Activated naive CD8-positive, alpha-beta T cell (primary cell): Measurements from ENCODE around the gene SNAPC4.

Source experiments
- H3K27ac Mint-ChIP-seq: one replicate; pipeline ENCODE4 v1.8.0; 2021; ENCODE audit warnings: mixed read lengths
- H3K27me3 Mint-ChIP-seq: one replicate; pipeline ENCODE4 v1.8.0; 2021; ENCODE audit warnings: mixed read lengths
- H3K36me3 Mint-ChIP-seq: one replicate; pipeline ENCODE4 v1.8.0; 2021; ENCODE audit warnings: mixed read lengths
- H3K4me1 Mint-ChIP-seq: one replicate; pipeline ENCODE4 v1.8.0; 2021; ENCODE audit warnings: low read depth, mixed read lengths
- H3K4me3 Mint-ChIP-seq: one replicate; pipeline ENCODE4 v1.8.0; 2021; ENCODE audit warnings: mild to moderate bottlenecking, mixed read lengths
- H3K9me3 Mint-ChIP-seq: one replicate; pipeline ENCODE4 v1.8.0; 2021; ENCODE audit warnings: low read depth, mixed read lengths

The SNAPC4 gene, protein sequence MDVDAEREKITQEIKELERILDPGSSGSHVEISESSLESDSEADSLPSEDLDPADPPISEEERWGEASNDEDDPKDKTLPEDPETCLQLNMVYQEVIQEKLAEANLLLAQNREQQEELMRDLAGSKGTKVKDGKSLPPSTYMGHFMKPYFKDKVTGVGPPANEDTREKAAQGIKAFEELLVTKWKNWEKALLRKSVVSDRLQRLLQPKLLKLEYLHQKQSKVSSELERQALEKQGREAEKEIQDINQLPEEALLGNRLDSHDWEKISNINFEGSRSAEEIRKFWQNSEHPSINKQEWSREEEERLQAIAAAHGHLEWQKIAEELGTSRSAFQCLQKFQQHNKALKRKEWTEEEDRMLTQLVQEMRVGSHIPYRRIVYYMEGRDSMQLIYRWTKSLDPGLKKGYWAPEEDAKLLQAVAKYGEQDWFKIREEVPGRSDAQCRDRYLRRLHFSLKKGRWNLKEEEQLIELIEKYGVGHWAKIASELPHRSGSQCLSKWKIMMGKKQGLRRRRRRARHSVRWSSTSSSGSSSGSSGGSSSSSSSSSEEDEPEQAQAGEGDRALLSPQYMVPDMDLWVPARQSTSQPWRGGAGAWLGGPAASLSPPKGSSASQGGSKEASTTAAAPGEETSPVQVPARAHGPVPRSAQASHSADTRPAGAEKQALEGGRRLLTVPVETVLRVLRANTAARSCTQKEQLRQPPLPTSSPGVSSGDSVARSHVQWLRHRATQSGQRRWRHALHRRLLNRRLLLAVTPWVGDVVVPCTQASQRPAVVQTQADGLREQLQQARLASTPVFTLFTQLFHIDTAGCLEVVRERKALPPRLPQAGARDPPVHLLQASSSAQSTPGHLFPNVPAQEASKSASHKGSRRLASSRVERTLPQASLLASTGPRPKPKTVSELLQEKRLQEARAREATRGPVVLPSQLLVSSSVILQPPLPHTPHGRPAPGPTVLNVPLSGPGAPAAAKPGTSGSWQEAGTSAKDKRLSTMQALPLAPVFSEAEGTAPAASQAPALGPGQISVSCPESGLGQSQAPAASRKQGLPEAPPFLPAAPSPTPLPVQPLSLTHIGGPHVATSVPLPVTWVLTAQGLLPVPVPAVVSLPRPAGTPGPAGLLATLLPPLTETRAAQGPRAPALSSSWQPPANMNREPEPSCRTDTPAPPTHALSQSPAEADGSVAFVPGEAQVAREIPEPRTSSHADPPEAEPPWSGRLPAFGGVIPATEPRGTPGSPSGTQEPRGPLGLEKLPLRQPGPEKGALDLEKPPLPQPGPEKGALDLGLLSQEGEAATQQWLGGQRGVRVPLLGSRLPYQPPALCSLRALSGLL (N-terminal part only)

DNA sequence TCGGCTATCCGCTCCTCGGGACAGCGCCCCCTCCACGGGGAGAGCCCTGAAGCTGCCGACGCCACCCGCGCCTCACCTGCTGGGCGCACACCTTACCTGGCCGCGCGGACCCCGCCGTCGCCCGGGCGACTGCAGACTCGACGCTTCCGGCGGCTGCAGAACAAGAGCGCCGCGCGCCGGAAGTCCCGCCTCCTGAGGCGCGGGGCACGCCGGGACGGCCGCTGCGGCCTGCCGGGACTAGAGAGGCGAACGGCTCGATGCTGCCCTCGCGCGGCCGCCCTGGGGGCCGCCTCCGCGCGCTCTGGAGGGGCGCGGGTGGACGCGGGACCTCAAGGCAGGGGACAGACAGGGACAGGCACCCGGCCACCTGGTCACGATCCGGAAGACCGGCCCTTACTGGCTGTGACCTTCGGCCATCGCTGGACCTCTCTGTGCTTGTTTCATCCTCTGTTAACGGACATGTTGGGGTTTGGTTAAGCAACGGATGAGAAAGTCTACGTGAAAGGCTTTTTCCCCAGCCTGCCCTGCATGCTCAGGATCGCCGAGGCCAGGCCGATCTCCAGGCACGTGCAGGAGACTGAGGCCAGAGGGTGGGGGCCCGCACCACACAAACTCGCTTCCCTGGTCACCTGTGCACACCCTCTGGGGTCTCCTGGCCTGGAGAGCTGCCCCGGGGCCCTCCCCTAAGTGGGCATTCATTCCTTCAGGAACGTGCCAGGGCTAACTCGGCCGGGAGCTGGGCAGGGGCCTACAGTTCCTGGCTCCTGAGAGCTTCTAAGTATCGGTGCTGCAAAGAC, at the start of gene SNAPC4:
Gene SNAPC4, minus strand, starts transcription at position 133 of the 797 bp plus-strand sequence. CDS start 1,742 bp downstream, outside the sequence.
- peak within 1 kb of the TSS; percentile 92 for H3K4me3 Mint-ChIP-seq
- H3K27ac Mint-ChIP-seq = peak within 1 kb of the TSS; percentile 91
- no peaks in the 10 kb centered on the region for H3K27me3 Mint-ChIP-seq
- H3K36me3 Mint-ChIP-seq = peaks cover 9% of the 10 kb centered on the region
- H3K4me1 Mint-ChIP-seq = peaks cover 40% of the 10 kb centered on the region
- H3K9me3 Mint-ChIP-seq = no peaks in the 10 kb centered on the region

DNA sequence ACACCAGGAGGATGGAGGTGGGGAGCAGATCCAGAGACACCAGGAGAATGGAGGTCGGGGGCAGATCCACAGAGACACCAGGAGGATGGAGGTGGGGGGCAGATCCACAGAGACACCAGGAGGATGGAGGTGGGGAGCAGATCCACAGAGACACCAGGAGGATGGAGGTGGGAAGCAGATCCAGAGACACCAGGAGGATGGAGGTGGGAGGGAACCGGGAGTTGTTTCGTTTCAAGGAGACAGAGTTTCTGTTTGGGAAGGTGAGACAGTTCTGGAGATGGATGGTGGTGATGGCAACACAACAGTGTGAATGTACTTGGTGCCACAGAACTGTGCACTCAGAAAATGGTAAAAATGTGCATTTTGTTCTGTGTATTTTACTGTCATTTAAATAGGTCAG, 48.7 kb upstream of the SNAPC4 start:
- Mint-ChIP-seq H3K9me3 (no peaks in the 10 kb centered on the region), H3K27ac (no peak overlapping the region), H3K27me3 (no peaks in the 10 kb centered on the region), H3K4me1 (no peaks in the 10 kb centered on the region), H3K4me3 (no peak overlapping the region), H3K36me3 (no peaks in the 10 kb centered on the region)

DNA sequence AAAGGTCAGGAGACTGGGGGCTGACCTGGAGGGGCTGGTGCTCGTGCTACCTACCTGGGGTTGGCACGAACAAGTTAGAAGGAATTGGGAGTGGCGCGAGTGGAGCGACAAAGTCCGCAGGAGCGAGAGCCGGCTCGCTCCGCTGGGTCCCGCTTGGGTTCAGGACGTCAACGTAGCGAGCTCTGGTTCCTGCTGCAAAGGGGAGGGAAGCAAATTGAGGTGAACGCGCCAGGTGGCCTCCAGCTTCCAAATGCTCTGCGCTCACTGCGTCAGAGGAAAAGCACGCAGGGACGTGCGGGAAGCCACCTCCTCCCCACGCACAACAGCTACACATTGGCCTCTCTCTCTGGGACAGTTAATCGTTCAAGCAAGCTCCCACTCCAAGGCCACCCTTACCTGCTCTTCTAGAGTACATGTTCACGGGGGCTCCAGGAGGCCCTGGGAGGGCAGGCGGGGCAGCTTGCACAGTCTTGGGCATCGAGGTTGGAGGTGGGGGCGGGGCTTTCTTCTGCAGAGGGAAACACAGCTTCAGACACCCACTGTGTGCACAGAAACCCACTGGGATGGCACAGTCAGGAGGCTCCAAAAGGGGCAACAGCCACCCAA, 47.3 kb upstream of the SNAPC4 start:
- Mint-ChIP-seq H3K9me3 (no peaks in the 10 kb centered on the region), H3K27ac (no peak overlapping the region), H3K36me3 (no peaks in the 10 kb centered on the region), H3K4me1 (no peaks in the 10 kb centered on the region), H3K27me3 (no peaks in the 10 kb centered on the region), H3K4me3 (no peak overlapping the region)

DNA sequence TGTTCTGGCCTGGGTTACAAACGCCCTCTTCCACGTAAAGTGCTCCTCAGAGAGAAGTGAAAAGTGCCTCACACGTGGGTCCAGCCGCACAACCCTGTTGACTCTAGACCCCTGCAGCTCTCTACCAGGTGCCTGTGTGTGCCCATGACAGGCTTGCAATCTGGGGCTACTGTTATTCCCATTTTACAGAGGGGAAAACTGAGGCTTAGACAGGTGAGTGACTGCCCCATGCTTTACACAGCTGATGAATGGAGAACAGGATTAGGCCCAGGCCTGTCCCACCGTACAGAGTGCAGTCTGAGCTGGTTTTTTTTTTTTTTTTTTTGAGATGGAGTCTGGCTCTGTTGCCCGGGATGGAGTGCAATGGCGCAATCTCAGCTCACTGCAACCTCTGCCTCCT, 45.8 kb upstream of the SNAPC4 start:
- no peaks in the 10 kb centered on the region for H3K9me3 Mint-ChIP-seq
- H3K4me1 Mint-ChIP-seq = no peaks in the 10 kb centered on the region
- H3K27me3 Mint-ChIP-seq = no peaks in the 10 kb centered on the region
- H3K36me3 Mint-ChIP-seq = no peaks in the 10 kb centered on the region
- H3K4me3 Mint-ChIP-seq = no peak overlapping the region
- no peak overlapping the region for H3K27ac Mint-ChIP-seq

DNA sequence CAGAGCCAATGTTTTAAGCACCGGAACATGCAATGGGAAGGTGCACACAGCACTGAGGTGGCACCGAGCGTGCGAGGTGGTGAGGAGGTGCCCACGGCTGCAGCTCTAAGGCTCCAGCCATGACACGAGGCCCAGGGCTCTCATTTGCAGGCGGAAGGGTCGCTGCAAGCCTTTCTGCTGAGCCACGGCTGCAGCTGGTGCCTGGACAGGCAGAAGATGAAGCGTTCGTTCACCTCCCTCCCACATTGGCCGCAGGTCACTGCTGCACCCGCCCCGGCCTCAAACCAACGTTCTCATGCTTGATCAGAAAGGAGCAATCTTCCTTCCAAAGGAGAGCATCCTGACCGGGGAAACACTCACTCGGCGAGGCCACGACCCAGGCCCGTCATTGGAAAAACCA, 44.1 kb upstream of the SNAPC4 start:
- Mint-ChIP-seq H3K36me3 (no peaks in the 10 kb centered on the region), H3K4me1 (no peaks in the 10 kb centered on the region), H3K4me3 (no peak overlapping the region), H3K27me3 (no peaks in the 10 kb centered on the region), H3K9me3 (no peaks in the 10 kb centered on the region), H3K27ac (no peak overlapping the region)

DNA sequence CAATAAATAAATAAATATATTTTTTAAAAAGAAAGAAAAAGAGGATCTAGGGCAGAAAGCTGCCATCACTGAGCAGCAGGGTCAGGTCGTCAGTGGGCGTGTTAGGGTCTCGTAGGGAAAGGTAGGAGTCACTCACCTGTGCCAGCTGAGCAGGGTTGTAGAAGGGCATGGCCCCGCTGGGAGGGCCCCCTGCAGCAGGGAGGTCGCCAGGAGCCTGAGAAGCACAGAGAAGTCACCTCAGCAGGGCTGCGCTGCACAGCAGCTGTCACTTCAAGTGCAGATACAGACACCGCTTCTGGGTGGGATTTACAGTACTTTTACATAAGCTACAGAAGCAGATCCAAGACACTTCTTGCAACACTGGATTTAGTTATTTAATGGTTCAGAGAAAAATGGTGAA, 43.7 kb upstream of the SNAPC4 start:
- Mint-ChIP-seq H3K9me3 (no peaks in the 10 kb centered on the region), H3K27me3 (no peaks in the 10 kb centered on the region), H3K4me1 (no peaks in the 10 kb centered on the region), H3K27ac (no peak overlapping the region), H3K4me3 (no peak overlapping the region), H3K36me3 (no peaks in the 10 kb centered on the region)

GRCh38 chr9:136443087-136443486, 43.1 kb upstream of the SNAPC4 start:
- no peaks in the 10 kb centered on the region for H3K9me3 Mint-ChIP-seq
- no peak overlapping the region for H3K4me3 Mint-ChIP-seq
- no peaks in the 10 kb centered on the region for H3K27me3 Mint-ChIP-seq
- H3K4me1 Mint-ChIP-seq = peaks cover 4% of the 10 kb centered on the region
- no peak overlapping the region for H3K27ac Mint-ChIP-seq
- H3K36me3 Mint-ChIP-seq = no peaks in the 10 kb centered on the region

GRCh38 chr9:136442265-136442664, 42.3 kb upstream of the SNAPC4 start:
- Mint-ChIP-seq H3K27me3 (no peaks in the 10 kb centered on the region), H3K9me3 (no peaks in the 10 kb centered on the region), H3K36me3 (no peaks in the 10 kb centered on the region), H3K4me1 (peaks cover 11% of the 10 kb centered on the region), H3K4me3 (no peak overlapping the region), H3K27ac (no peak overlapping the region)

DNA sequence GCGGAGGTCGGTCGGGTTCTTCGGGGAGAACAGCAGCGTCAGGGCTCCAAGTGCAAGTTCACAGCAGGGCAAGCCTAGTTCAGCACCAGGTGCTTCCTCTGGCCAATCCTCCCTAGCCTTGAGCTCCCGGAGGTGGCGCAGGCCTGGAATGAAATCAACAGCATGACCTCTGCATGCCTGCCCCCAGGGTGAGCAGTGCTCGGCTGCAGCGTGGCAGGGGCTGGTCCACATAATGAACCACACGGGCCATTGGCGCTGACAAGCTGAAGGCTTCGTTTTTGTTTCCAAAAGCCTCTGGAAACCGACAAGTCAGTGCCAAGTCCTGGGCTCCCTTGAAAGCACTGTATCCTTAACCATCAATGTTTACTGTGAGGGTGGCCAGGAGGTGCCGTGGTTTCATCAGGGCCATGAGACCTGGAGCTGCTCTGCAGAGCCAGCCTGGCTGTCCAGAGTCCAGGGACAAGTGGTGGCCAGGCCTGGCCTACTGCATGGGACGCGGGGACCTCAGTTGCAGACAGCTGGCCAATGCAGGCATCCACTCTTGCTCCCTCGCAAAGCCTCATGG, 41.8 kb upstream of the SNAPC4 start:
- no peaks in the 10 kb centered on the region for H3K9me3 Mint-ChIP-seq
- no peak overlapping the region for H3K4me3 Mint-ChIP-seq
- no peaks in the 10 kb centered on the region for H3K36me3 Mint-ChIP-seq
- no peaks in the 10 kb centered on the region for H3K27me3 Mint-ChIP-seq
- peak overlapping the region; percentile 16 for H3K27ac Mint-ChIP-seq
- peaks cover 16% of the 10 kb centered on the region for H3K4me1 Mint-ChIP-seq

DNA sequence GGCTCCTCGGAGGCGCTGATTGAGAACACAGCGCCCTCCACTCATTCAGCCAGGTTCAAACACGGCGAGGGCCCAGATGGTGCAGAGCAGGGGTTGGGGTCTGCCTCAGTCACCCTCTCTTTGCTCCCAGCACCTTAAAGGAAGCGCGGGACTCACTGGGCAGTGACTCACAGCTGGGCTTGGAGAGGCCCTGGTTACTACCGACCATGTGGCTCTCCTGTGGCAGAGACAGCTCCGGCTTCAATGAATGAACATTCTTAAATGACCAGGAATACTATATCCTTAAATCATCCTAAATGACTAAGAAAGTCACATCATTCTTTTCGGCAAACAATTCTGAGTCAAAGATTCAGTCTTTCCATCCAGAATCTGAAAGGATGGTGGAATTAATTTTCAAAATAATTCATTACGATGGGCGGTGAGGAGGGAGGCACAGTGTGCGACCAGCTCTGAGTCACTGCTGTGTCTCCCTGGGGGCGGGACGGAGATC, 41.3 kb upstream of the SNAPC4 start:
- H3K9me3 Mint-ChIP-seq = no peaks in the 10 kb centered on the region
- no peak overlapping the region for H3K4me3 Mint-ChIP-seq
- H3K4me1 Mint-ChIP-seq = peaks cover 20% of the 10 kb centered on the region
- H3K27ac Mint-ChIP-seq = peak overlapping the region; percentile 16
- no peaks in the 10 kb centered on the region for H3K27me3 Mint-ChIP-seq
- no peaks in the 10 kb centered on the region for H3K36me3 Mint-ChIP-seq

DNA sequence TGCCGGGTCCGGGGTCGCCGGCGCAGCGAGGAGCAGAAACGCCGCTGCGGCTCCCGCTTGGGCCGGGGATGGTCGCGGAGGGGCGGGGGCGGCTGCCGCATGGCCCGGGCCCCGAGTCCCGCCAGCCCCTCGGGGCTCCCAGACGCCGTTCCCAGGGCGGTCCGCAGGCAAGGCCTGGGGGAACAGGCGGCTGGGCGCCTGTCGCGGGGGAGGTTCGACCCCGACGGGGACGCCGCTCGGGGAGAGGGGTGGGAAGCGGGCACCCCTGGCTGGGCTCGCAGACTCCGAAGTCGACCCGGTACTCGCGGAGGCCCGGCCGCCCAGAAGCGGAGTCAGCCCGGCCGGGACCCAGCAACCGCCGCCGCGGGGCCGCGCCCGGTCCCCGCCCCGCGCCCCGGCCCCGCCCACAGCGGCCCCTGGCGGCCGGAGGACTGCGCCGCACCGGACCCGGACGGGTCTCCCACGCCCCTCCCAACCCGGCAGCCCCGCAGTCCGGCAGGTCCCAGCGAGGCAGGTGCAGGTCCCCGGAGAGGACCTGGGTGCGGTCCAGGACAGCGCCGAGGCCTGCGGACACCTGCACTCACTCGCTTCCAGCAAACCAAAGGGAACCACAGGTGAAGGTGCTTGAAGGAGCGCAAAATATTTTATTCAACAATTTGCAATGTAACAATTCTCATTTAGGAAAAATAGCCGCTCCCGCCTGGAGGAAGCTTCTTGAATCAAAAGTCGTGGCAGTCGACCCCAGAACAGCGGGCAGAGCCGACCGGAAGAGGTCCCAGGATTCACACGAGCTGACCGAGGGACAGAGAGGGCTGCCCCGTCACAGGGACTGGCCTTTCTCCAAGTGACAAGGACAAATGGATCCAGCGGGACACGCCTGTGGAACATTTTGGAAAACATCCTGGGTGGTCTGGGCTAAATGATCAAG, 39.8 kb upstream of the SNAPC4 start, which contains the start of gene INPP5E:
Gene INPP5E, minus strand, starts transcription at position 365 of the 928 bp plus-strand sequence. CDS start 426 bp downstream, outside the sequence.
- Mint-ChIP-seq H3K4me3 (peak within 1 kb of the TSS; percentile 89), H3K27ac (peak within 1 kb of the TSS; percentile 54), H3K36me3 (no peaks in the 10 kb centered on the region), H3K27me3 (no peaks in the 10 kb centered on the region), H3K4me1 (peaks cover 24% of the 10 kb centered on the region), H3K9me3 (no peaks in the 10 kb centered on the region)

DNA sequence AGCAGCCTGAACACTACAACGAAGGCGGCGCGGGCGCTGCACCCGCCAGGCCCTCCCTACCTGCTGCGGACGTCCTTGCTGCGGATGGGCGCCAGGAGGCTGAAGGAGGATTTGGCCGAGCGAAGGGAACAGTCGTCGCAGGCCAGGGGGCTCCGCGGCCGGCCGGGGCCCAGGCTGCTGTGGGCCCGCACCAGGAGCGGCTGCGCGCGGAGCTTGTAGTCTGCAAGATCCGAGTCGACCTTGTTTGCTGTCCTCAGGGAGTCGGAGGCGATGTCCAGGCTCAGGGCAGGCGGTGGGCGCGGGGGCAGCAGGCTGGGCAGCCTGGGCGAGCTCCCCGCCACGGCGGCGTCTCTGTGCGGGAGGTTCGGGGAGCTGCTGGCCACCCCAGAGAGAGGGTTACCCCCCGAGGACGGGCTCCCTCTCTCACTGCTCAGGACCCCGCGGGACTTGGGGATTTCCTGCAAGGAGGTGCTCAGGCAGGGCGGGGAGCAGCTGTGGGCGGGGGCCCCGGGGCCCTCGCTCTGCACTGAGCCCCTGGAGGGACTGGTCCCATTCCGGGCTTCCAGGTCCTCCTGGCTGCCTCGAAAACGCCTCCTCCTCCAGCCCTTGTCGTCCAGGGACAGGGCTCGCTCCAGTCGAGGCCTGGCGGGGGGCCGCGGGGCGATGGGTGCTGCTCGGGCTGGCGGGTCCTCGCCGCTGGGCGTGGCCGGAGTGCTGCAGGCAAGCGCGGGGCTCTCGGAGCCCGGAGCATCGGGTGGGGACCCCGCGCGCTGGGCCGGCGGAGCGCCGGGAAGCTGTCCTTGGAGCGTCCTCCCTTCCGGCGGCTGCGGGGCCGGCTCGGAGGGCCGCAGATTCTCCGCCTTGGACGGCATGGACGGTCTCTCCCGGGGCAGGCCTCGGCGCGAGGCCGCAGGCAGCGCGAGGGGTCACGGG, 38.8 kb upstream of the SNAPC4 start:
- Mint-ChIP-seq H3K36me3 (no peaks in the 10 kb centered on the region), H3K4me3 (peak overlapping the region; percentile 89)

More for the DNA sequence above, 38.8 kb upstream of the SNAPC4 start:
- Mint-ChIP-seq H3K27ac (no peak overlapping the region), H3K27me3 (no peaks in the 10 kb centered on the region), H3K9me3 (no peaks in the 10 kb centered on the region), H3K4me1 (peaks cover 24% of the 10 kb centered on the region)
